GM21576 (cell line): ENCODE data around the gene CANT1.

Experiments used
- ATAC-seq: cut with Tn5 transposase; IDR thresholded peaks from one replicate; pipeline ENCODE4 v1.9.1; 2021; ENCODE audit warnings: mild to moderate bottlenecking, moderate library complexity; ENCODE audit not compliant: unreplicated experiment

CANT1 gene

DNA sequence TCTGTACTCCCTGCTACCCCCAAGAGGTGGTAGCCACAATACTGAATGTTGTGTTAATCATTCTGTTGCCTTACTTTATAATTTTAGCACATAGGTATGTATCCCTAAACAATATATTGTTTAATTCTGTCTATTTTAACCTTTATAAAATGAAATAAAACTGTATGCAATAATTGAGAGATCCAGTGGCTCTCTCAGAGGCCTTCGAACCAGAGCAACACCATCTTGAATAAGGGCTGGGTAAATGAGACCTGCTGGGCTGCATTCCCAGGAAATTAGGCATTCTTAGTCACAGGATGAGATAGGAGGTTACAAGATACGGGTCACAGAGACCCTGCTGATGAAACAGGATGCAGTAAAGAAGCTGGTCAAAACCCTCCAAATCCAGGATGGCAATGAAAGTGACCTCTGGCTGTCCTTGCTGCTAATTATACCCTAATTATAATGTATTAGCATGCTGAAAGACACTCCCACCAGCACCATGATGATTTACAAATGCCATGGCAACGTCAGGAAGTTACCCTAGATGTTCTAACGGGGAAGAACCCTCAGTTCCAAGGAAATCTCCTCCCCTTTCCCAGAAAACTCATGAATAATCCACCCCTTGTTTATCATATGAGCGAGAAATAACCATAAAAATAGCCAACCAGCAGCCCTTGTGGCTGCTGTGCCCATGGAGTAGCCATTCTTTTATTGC lies 2.0 kb upstream of the CANT1 start:
- no peak for ATAC-seq

GRCh38 chr17:79010304-79010646 lies 711 bp upstream of the CANT1 start:
- no peak for ATAC-seq

DNA sequence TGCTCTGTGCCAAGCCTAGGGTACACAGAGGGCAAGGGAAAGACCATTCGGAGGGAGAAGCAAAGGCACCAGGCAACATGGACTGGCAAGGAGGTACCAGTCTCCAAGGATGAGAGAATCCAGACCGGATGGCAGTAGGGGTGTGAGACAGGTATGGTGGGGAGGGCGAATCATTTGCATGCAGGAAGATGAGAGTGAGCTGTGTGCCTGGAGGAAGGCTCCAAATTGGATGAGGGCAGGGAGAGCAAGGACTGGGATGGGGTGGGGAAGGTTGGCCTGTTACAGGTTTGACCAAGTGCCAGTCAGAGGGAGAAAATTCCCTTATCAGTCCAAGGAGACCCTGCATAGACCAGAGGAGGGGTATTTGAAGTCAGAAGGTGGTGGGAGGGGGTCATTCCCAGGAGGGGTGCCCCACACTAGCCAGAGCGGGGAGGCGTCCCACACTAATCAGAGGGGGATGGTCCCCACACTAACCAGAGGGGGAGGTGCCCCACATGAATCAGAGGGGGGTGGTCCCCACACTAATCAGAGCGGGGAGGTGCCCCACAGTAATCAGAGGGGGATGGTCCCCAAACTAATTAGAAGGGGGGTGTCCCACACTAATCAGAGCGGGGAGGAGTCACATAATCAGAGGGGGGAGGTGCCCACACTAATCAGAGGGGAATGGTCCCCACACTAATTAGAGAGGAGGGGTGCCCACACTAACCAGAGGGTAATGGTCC lies 737 bp downstream of the CANT1 start:
- no peak for ATAC-seq

- no peak for ATAC-seq
Measured at GRCh38 chr17:79007504-79008381, 1.8 kb downstream of the CANT1 start.

GRCh38 chr17:79006794-79007503 lies 2.6 kb downstream of the CANT1 start:
- no peak for ATAC-seq

GRCh38 chr17:79006046-79006445 lies 3.5 kb downstream of the CANT1 start:
- ATAC-seq: no peak

- no peak for ATAC-seq
Measured at GRCh38 chr17:79005063-79005861, 4.3 kb downstream of the CANT1 start.

GRCh38 chr17:79003661-79004411 lies 5.7 kb downstream of the CANT1 start:
- ATAC-seq: no peak

- no peak for ATAC-seq
Measured at GRCh38 chr17:79002796-79003593, 6.6 kb downstream of the CANT1 start.

DNA sequence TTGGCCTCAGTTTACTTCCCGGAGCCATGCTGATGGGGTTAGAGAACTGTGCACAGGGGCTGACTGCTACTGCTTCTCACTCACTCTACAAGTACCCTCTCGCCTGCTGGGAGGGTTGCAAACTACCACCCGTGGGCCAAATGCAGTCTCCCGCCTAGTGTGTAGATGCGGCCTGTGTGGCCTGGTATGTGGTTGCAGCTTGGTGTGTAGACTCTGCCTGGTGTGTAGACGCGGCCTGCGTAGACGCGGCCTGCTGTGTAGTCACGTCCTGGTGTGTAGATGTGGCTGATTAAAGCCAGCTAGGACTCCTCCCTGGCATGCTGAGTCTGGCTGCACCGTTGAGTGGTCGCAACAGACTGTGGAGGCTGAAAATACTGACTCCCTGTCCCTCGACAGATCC lies 7.3 kb downstream of the CANT1 start:
- no peak for ATAC-seq

GRCh38 chr17:79001190-79002020 lies 8.2 kb downstream of the CANT1 start:
- ATAC-seq: no peak

DNA sequence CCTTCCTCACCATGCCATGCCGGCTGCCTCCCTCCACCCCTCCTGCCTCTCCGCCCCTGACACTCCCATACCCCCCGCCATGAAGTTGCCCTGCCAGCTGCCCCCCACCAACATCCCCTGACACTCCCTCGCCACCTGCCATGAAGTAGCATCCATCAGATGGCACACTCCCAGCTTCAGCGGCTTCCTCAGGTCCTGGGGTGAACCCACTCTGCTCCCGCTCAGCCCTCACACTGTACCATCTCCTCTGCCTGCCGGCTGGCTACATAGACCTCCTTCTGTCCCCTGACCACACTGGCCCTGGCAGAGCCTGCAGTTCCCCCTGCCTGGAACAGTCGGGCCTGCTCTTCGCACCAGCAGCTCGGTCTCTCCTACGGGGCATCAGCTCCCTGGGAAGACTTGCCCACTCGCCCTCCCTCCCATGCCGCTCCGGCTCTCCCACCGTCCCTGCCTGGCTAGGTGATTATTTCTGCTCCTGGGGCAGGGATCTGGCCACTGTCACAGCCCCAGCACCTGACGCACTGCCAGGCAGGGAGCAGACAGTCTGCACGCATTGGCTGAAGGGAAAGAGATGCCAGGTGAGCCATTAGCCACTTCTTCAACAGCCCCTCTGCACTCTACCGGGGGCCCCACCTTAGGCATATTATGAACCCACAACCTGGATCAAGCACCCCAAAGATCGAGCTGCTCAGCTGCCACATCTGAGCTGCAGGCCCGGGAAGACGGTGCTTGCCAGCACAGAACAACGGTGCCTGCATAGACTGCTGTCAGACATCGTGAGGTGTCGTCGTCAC lies 9.0 kb downstream of the CANT1 start:
- ATAC-seq: no peak

DNA sequence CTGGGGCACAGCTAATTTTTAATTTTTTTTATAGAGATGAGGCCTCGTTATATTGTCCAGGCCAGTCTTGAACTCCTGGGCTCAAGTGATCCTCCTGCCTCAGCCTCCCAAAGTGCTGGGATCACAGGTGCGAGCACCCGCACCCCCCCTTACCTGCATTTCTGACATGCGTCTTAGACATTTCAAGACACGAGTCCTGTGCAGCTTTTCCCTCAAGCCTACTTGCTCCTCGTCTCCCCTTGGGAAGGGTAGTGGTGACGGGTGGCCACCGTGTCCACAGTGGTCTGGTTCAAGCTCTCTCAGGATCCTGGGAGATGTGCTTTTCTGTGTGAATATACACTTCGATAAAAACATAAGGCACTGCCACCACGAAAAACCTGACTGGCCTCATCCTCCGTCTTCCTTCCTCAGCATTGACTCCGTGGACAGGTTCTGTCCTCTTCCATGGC lies 9.6 kb downstream of the CANT1 start:
- no peak for ATAC-seq

GRCh38 chr17:78999056-78999768 lies 10.4 kb downstream of the CANT1 start:
- ATAC-seq: no peak

- no peak for ATAC-seq
Measured at GRCh38 chr17:78998311-78999055, 11.1 kb downstream of the CANT1 start.

GRCh38 chr17:78997881-78998280 lies 11.7 kb downstream of the CANT1 start:
- ATAC-seq: no peak
